ENCODE measurements around the gene SUPT4H1. TPM values are rescaled to one million over a fixed set of nuclear protein-coding genes. Genes with fewer than 3 reads are reported as not detected.

The SUPT4H1 gene
- total RNA-seq, 3 donors from 2014 or later (not counting 1 experiment from before 2014, with no cell fraction given), result 55.9 to 68.3 (median 68.1) TPM

DNA sequence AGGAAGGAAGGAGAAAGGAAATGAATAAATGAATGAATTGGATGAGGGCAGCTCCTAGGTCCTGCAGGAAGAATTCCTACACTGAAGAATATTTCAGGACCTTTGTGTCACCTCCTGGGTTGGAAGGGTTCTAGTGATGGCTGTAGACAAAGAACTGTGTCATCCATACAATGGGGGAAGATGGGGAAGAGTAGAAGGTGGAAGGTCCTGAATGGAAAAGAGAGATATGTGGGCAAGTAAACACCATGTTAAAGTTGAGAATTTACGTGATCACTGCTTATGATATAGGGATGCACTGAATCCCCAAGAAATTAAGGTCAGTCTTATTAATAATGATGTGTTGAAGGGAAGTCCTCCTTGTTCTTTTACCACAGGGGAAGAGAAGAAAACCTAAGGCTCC lies 4.2 kb upstream of the SUPT4H1 start:
- Mint-ChIP-seq H3K4me3 (no peak overlapping the region), H3K27ac (peak overlapping the region; percentile 26 to 97), H3K36me3 (no peaks in the 10 kb centered on the region), H3K27me3 (ENCODE audit: low read depth in 2 of 2) (no peaks in the 10 kb centered on the region), H3K4me1 (peaks cover 38 to 39% of the 10 kb centered on the region in 2 donors), H3K9me3 (no peaks in the 10 kb centered on the region)
- DNase-seq (no peak), ATAC-seq (no peak)
- H3K4me3 ChIP-seq (ENCODE audit: low read length), result no peak overlapping the region
- H3K36me3 ChIP-seq (ENCODE audit: control insufficient read depth, insufficient read depth, low read length), result peaks cover 7% of the 10 kb centered on the region
- WGBS (ENCODE audit: insufficient coverage), result 93% methylated on average over 1 of the region's 1 CpG
- no peaks in the 10 kb centered on the region for H3K9me3 ChIP-seq (ENCODE audit: control insufficient read depth, insufficient read depth, low read length)
- TF ChIP-seq, protein P1, sequence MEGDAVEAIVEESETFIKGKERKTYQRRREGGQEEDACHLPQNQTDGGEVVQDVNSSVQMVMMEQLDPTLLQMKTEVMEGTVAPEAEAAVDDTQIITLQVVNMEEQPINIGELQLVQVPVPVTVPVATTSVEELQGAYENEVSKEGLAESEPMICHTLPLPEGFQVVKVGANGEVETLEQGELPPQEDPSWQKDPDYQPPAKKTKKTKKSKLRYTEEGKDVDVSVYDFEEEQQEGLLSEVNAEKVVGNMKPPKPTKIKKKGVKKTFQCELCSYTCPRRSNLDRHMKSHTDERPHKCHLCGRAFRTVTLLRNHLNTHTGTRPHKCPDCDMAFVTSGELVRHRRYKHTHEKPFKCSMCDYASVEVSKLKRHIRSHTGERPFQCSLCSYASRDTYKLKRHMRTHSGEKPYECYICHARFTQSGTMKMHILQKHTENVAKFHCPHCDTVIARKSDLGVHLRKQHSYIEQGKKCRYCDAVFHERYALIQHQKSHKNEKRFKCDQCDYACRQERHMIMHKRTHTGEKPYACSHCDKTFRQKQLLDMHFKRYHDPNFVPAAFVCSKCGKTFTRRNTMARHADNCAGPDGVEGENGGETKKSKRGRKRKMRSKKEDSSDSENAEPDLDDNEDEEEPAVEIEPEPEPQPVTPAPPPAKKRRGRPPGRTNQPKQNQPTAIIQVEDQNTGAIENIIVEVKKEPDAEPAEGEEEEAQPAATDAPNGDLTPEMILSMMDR (IDR thresholded peaks at IDR 0.05), result no peak
- intact Hi-C loops (cut with micrococcal nuclease), result no loop called here
- peaks cover 16% of the 10 kb centered on the region for H3K4me1 ChIP-seq (ENCODE audit: control insufficient read depth, insufficient read depth, low read length)
- no peaks in the 10 kb centered on the region for H3K27me3 ChIP-seq (ENCODE audit: control insufficient read depth, insufficient read depth, low read length)
- H3K27ac ChIP-seq (ENCODE audit: low read length), result no peak overlapping the region

DNA sequence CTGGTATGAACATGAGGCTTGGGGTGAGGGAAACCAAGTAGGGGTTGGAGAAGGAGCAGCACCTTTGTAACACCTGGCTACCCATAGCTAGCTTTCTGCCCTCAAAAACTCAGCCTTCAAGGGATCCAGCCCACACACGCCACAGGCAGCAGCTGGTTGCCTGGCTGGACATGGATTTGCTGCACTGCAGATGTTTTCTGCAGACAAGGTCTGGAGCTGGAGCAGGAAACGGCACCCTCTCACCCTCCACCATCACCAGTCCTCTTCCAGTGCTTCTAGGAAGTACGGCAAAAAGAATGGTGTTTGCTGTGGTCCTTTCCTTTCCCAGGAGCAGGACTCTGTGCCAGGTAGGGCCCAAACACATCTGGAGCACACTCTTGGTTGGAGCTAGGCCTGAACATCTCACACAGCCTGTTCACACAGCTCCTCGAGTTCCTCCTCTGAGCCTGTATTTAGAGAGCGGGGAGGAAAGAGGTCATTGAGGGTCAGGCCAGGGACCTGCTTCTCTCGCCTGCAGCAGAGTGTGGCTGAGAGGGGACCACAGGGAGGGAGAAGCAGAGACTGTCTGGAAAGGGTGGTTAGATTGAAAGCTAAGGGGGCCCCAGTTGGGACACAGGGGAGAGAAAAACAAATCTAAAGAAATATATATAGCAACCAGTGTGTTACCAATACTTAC lies 2.7 kb upstream of the SUPT4H1 start:
- H3K9me3 Mint-ChIP-seq, result no peaks in the 10 kb centered on the region
- intact Hi-C loops (cut with micrococcal nuclease), result no loop called here
- peak overlapping the region; percentile 96 to 97 for H3K27ac Mint-ChIP-seq
- TF ChIP-seq, protein P1 (IDR thresholded peaks at IDR 0.05), result no peak
- peaks cover 20% of the 10 kb centered on the region for H3K4me1 ChIP-seq (ENCODE audit: control insufficient read depth, insufficient read depth, low read length)
- H3K4me3 Mint-ChIP-seq, result no peak overlapping the region
- no peaks in the 10 kb centered on the region for H3K9me3 ChIP-seq (ENCODE audit: control insufficient read depth, insufficient read depth, low read length)
- 86% methylated on average over 6 of the region's 6 CpGs for WGBS (ENCODE audit: insufficient coverage)
- peaks cover 15% of the 10 kb centered on the region for H3K36me3 ChIP-seq (ENCODE audit: control insufficient read depth, insufficient read depth, low read length)
- H3K4me3 ChIP-seq (ENCODE audit: low read length), result no peak overlapping the region
- no peak overlapping the region for H3K27ac ChIP-seq (ENCODE audit: low read length)
- DNase-seq (no peak), ATAC-seq (no peak)
- peaks cover 3% of the 10 kb centered on the region for H3K36me3 Mint-ChIP-seq
- H3K27me3 Mint-ChIP-seq (ENCODE audit: low read depth in 2 of 2), result no peaks in the 10 kb centered on the region
- no peaks in the 10 kb centered on the region for H3K27me3 ChIP-seq (ENCODE audit: control insufficient read depth, insufficient read depth, low read length)
- peaks cover 44% of the 10 kb centered on the region in 2 donors for H3K4me1 Mint-ChIP-seq

DNA sequence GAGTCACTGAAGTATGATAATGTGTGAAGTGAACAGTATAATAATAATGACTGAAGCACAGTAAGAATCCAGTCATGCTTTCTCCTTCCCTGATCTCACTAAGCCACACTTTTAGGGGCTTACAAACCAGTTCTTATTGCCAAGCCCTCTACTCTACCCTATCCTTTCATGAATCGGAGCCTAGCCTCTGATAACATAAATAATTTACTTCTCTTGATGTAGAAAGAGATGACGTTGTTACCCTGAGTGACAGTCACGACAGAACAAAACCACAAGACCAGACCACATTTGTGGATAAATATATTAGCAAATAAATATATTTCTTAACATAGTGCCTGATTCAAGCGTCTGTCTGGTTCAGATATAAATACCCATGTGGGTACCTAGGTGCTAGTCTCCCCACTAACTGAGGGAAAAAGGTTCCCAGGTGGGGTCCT lies 1.4 kb upstream of the SUPT4H1 start:
- no peaks in the 10 kb centered on the region for H3K27me3 ChIP-seq (ENCODE audit: control insufficient read depth, insufficient read depth, low read length)
- intact Hi-C loops (cut with micrococcal nuclease), result loop anchor here (2.0 kb wide), 1 partner anchor 25 kb away; the partner anchor contains the start of gene TSPOAP1
- DNase-seq (peak in 1 of 2 donors; percentile 41), ATAC-seq (peak in 1 of 3 donors; percentile 7)
- peaks cover 27% of the 10 kb centered on the region for H3K36me3 ChIP-seq (ENCODE audit: control insufficient read depth, insufficient read depth, low read length)
- H3K9me3 Mint-ChIP-seq, result no peaks in the 10 kb centered on the region
- H3K27ac ChIP-seq (ENCODE audit: low read length), result peak overlapping the region; percentile 93
- WGBS (ENCODE audit: insufficient coverage), result 56% methylated on average over 1 of the region's 4 CpGs
- TF ChIP-seq, protein P1 (IDR thresholded peaks at IDR 0.05), result no peak
- no peaks in the 10 kb centered on the region for H3K27me3 Mint-ChIP-seq (ENCODE audit: low read depth in 2 of 2)
- peaks cover 16% of the 10 kb centered on the region for H3K36me3 Mint-ChIP-seq
- H3K9me3 ChIP-seq (ENCODE audit: control insufficient read depth, insufficient read depth, low read length), result no peaks in the 10 kb centered on the region
- H3K4me3 Mint-ChIP-seq, result peak overlapping the region; percentile 98
- H3K4me1 Mint-ChIP-seq, result peaks cover 56 to 57% of the 10 kb centered on the region in 2 donors
- H3K4me3 ChIP-seq (ENCODE audit: low read length), result no peak overlapping the region
- peaks cover 20% of the 10 kb centered on the region for H3K4me1 ChIP-seq (ENCODE audit: control insufficient read depth, insufficient read depth, low read length)
- peak overlapping the region; percentile 96 to 97 for H3K27ac Mint-ChIP-seq
